Calu3 (cell line): ENCODE data around the gene RNF150. TPM values are rescaled to one million over a fixed set of nuclear protein-coding genes. Genes with fewer than 3 reads are reported as not detected.

Source experiments
- Bru-seq: library from RNA; stranded (reverse); fragments of 400-500 nt; gene quantifications from one replicate; lab custom pipeline; 2021; lab: Mats Ljungman, UMichigan
- BruChase-seq, 2 experiments: library from RNA; stranded (reverse); fragments of 400-500 nt; gene quantifications; one replicate each; lab custom pipeline; 2021; lab: Mats Ljungman, UMichigan
- BruUV-seq: library from RNA; stranded (reverse); fragments of 400-500 nt; replicated peaks from 2 replicates; lab custom pipeline; 2021; lab: Mats Ljungman, UMichigan
- CTCF ChIA-PET: fragments of 300-600 bp; sonication (Branson Sonifier 250); formaldehyde crosslinking; loops from one replicate; lab custom pipeline; 2022; ENCODE audit warnings: antibody characterized with exemption; lab: Charles Lee
- DNase-seq: peaks from one replicate; pipeline ENCODE4 v3.0.0; 2022
- H3K27ac Mint-ChIP-seq: one replicate; pipeline ENCODE4 v1.8.0; 2022; ENCODE audit warnings: mixed read lengths; ENCODE audit not compliant: unreplicated experiment
- H3K27me3 Mint-ChIP-seq: one replicate; pipeline ENCODE4 v1.8.0; 2022; ENCODE audit warnings: mixed read lengths; ENCODE audit not compliant: unreplicated experiment
- H3K36me3 Mint-ChIP-seq: one replicate; pipeline ENCODE4 v1.8.0; 2022; ENCODE audit warnings: mild to moderate bottlenecking, moderate library complexity, mixed read lengths; ENCODE audit not compliant: insufficient read depth, unreplicated experiment
- H3K4me1 Mint-ChIP-seq: one replicate; pipeline ENCODE4 v1.8.0; 2022; ENCODE audit warnings: mild to moderate bottlenecking, low read depth, mixed read lengths; ENCODE audit not compliant: unreplicated experiment
- H3K4me3 Mint-ChIP-seq: one replicate; pipeline ENCODE4 v1.8.0; 2022; ENCODE audit warnings: mild to moderate bottlenecking, low read depth, moderate library complexity, mixed read lengths; ENCODE audit not compliant: unreplicated experiment
- H3K9me3 Mint-ChIP-seq: one replicate; pipeline ENCODE4 v1.8.0; 2022; ENCODE audit warnings: low read depth, mixed read lengths; ENCODE audit not compliant: unreplicated experiment
- CTCF ChIP-seq: fragments of 200-600 bp; IDR thresholded peaks from one replicate; pipeline ENCODE4 v1.8.0; 2022; ENCODE audit warnings: antibody characterized with exemption; ENCODE audit not compliant: unreplicated experiment
- intact Hi-C: fragments of 100-400 bp; cut with micrococcal nuclease; formaldehyde crosslinking; loops from one replicate; pipeline ENCODE4 v1.10.0; 2022; ENCODE audit not compliant: unreplicated experiment
- long read RNA-seq: library from polyadenylated mRNA; stranded (forward); transcript quantifications from one replicate; pipeline ENCODE4 v2.0.0, GENCODE V29; 2022
- total RNA-seq: library from RNA; stranded (reverse); gene quantifications from 2 replicates; pipeline ENCODE4 v1.2.3, GENCODE V29; 2022

The RNF150 gene
- 0.14 and 0.17 TPM in 2 replicates for total RNA-seq
- percentile 12 among the genes with signal in this experiment for Bru-seq, nascent RNA
- BruChase-seq, experiment 1, labeled RNA remaining after a 6-hour chase: percentile 10 among the genes with signal in this experiment
- percentile 12 among the genes with signal in this experiment for BruChase-seq, experiment 2, labeled RNA remaining after a 2-hour chase
- long read RNA-seq: 0 reads

GRCh38 chr4:141133146-141133998 lies at the start of gene RNF150:
TSS of gene RNF150 (minus strand) at chr4:141133469.
- no TSS peak for BruUV-seq

GRCh38 chr4:141180991-141181761 lies 47.9 kb upstream of the RNF150 start:
- DNase-seq: no peak
- intact Hi-C loops: no loop called here
- H3K27me3 Mint-ChIP-seq: peaks cover 31% of the 10 kb centered on the region
- no peak overlapping the region for H3K4me3 Mint-ChIP-seq
- TF ChIP-seq CTCF: no peak
- no peak overlapping the region for H3K27ac Mint-ChIP-seq
- no peaks in the 10 kb centered on the region for H3K4me1 Mint-ChIP-seq
- BruUV-seq: no TSS peak
- H3K9me3 Mint-ChIP-seq: no peaks in the 10 kb centered on the region
- no peaks in the 10 kb centered on the region for H3K36me3 Mint-ChIP-seq
- CTCF ChIA-PET: no interaction called here

More at GRCh38 chr4:141133146-141133998, at the start of gene RNF150:
- Mint-ChIP-seq H3K27me3 (peaks cover 80% of the 10 kb centered on the region), H3K9me3 (no peaks in the 10 kb centered on the region), H3K4me1 (no peaks in the 10 kb centered on the region), H3K4me3 (peak within 1 kb of the TSS; percentile 97), H3K36me3 (peaks cover 12% of the 10 kb centered on the region), H3K27ac (no peak within 1 kb of the TSS)
- intact Hi-C loops: loop anchor here (1.0 kb wide), 1 partner anchor 272 kb away; no protein-coding TSS in a partner anchor
- peak; percentile 65 for DNase-seq
- no peak for TF ChIP-seq CTCF
- CTCF ChIA-PET: interaction anchor here (1.0 kb wide), 1 partner anchor 249 kb away, joined by 5 read pairs; no protein-coding TSS in a partner anchor

GRCh38 chr4:141179474-141180373 lies 46.5 kb upstream of the RNF150 start:
- H3K4me1 Mint-ChIP-seq: no peaks in the 10 kb centered on the region
- H3K36me3 Mint-ChIP-seq: no peaks in the 10 kb centered on the region
- TF ChIP-seq CTCF: no peak
- no peak overlapping the region for H3K27ac Mint-ChIP-seq
- CTCF ChIA-PET: no interaction called here
- no peaks in the 10 kb centered on the region for H3K9me3 Mint-ChIP-seq
- no peak overlapping the region for H3K4me3 Mint-ChIP-seq
- DNase-seq: no peak
- intact Hi-C loops: no loop called here
- BruUV-seq: no TSS peak
- peaks cover 17% of the 10 kb centered on the region for H3K27me3 Mint-ChIP-seq

GRCh38 chr4:141177171-141177570 lies 43.9 kb upstream of the RNF150 start:
- Mint-ChIP-seq H3K4me3 (no peak overlapping the region), H3K9me3 (no peaks in the 10 kb centered on the region), H3K27ac (no peak overlapping the region), H3K4me1 (no peaks in the 10 kb centered on the region), H3K36me3 (no peaks in the 10 kb centered on the region), H3K27me3 (peaks cover 9% of the 10 kb centered on the region)
- CTCF ChIA-PET: no interaction called here
- no peak for TF ChIP-seq CTCF
- no TSS peak for BruUV-seq
- intact Hi-C loops: no loop called here
- DNase-seq: no peak
